GM19324 (cell line): ENCODE results near the gene LHFPL6.

Experiments
- ATAC-seq: cut with Tn5 transposase; IDR thresholded peaks from one replicate; pipeline ENCODE4 v1.9.1; 2021; ENCODE audit warnings: mild to moderate bottlenecking, moderate library complexity; ENCODE audit not compliant: unreplicated experiment, low FRiP score

The LHFPL6 gene

GRCh38 chr13:39483326-39483725 is 119.7 kb downstream of the LHFPL6 start:
- ATAC-seq, result no peak

- ATAC-seq, result no peak
Observed at GRCh38 chr13:39481491-39481890, 121.5 kb downstream of the LHFPL6 start.

- ATAC-seq, result no peak
Observed at GRCh38 chr13:39474600-39474999, 128.4 kb downstream of the LHFPL6 start.

GRCh38 chr13:39469676-39470075 is 133.3 kb downstream of the LHFPL6 start:
- no peak for ATAC-seq

GRCh38 chr13:39468306-39468705 is 134.7 kb downstream of the LHFPL6 start:
- ATAC-seq, result no peak

- no peak for ATAC-seq
Observed at GRCh38 chr13:39463611-39464010, 139.4 kb downstream of the LHFPL6 start.

GRCh38 chr13:39462906-39463305 is 140.1 kb downstream of the LHFPL6 start:
- ATAC-seq, result no peak

GRCh38 chr13:39462428-39462827 is 140.6 kb downstream of the LHFPL6 start:
- ATAC-seq, result no peak

- ATAC-seq, result no peak
Observed at GRCh38 chr13:39461685-39462266, 141.2 kb downstream of the LHFPL6 start.

GRCh38 chr13:39457274-39457673 is 145.7 kb downstream of the LHFPL6 start:
- no peak for ATAC-seq

GRCh38 chr13:39455521-39456175 is 147.3 kb downstream of the LHFPL6 start:
- no peak for ATAC-seq

GRCh38 chr13:39452834-39453233 is 150.2 kb downstream of the LHFPL6 start:
- no peak for ATAC-seq

GRCh38 chr13:39452417-39452816 is 150.6 kb downstream of the LHFPL6 start:
- ATAC-seq, result no peak

GRCh38 chr13:39451860-39452301 is 151.1 kb downstream of the LHFPL6 start:
- ATAC-seq, result no peak

- no peak for ATAC-seq
Observed at GRCh38 chr13:39451301-39451700, 151.7 kb downstream of the LHFPL6 start.

- no peak for ATAC-seq
Observed at GRCh38 chr13:39450176-39450575, 152.8 kb downstream of the LHFPL6 start.

GRCh38 chr13:39448834-39449233 is 154.2 kb downstream of the LHFPL6 start:
- no peak for ATAC-seq

- ATAC-seq, result no peak
Observed at GRCh38 chr13:39446865-39447264, 156.1 kb downstream of the LHFPL6 start.

GRCh38 chr13:39444866-39445265 is 158.1 kb downstream of the LHFPL6 start:
- no peak for ATAC-seq

GRCh38 chr13:39433651-39434050 is 169.3 kb downstream of the LHFPL6 start:
- ATAC-seq, result no peak

GRCh38 chr13:39432196-39432595 is 170.8 kb downstream of the LHFPL6 start:
- ATAC-seq, result no peak

GRCh38 chr13:39422845-39423565 is 180.0 kb downstream of the LHFPL6 start:
- ATAC-seq, result no peak
